ENCODE measurements around the gene SRPK2.

The SRPK2 gene

GRCh38 chr7:105319578-105319977 is 69.1 kb downstream of the SRPK2 start:
- no peak overlapping the region for H3K4me3 ChIP-seq (ENCODE audit: low read length)
- no peak for DNase-seq (ENCODE audit: low read depth)
- no peak for TF ChIP-seq CTCF (conservative IDR thresholded peaks at IDR 0.05; ENCODE audit: low read length)

DNA sequence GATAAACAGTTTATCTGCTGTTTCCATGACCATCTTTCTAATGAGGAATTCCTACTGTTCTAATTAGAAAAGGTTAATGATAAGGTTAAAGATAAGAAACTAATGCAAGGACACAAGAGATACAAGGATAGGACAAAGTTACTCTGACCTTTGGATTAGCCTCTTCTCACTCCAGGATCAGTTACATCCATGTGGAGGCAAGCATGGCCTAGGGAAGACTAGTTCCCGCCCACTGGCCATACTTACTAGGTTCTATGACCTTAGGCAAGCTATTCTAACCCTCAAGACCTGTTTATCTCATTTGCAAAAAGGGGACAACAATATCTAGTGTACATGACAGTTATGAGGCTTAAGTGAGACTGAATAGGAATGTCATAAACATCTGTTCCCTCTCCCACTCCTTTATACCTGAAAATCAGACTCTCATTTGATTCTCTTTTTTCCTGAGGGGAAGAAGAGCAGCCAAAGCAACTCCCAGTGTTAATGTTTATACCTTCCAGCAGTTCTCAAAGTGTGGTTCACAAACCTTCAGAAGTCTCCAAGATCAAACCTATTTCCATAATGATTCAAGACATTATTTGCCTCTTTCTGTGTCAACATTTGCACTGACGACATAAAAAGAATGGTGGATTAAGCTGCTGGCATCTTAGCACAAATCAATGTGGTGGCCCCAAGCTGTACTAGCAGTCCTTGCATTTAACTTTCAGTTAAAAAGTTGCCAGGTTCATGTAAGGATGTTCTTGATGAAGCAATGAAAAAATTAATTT is 72.0 kb downstream of the SRPK2 start:
- no peak for TF ChIP-seq CTCF (conservative IDR thresholded peaks at IDR 0.05; ENCODE audit: low read length)
- no peak for DNase-seq (ENCODE audit: low read depth)
- no peak overlapping the region for H3K4me3 ChIP-seq (ENCODE audit: low read length)

- H3K4me3 ChIP-seq (ENCODE audit: low read length): no peak overlapping the region
- TF ChIP-seq CTCF (conservative IDR thresholded peaks at IDR 0.05; ENCODE audit: low read length): no peak
- no peak for DNase-seq (ENCODE audit: low read depth)
Observed at GRCh38 chr7:105315357-105315756, 73.4 kb downstream of the SRPK2 start.

- DNase-seq (ENCODE audit: low read depth): no peak
- H3K4me3 ChIP-seq (ENCODE audit: low read length): no peak overlapping the region
- TF ChIP-seq CTCF (conservative IDR thresholded peaks at IDR 0.05; ENCODE audit: low read length): no peak
Observed at GRCh38 chr7:105309235-105310169, 79.2 kb downstream of the SRPK2 start.

GRCh38 chr7:105307163-105307672 is 81.5 kb downstream of the SRPK2 start:
- no peak overlapping the region for H3K4me3 ChIP-seq (ENCODE audit: low read length)
- no peak for DNase-seq (ENCODE audit: low read depth)
- no peak for TF ChIP-seq CTCF (conservative IDR thresholded peaks at IDR 0.05; ENCODE audit: low read length)

DNA sequence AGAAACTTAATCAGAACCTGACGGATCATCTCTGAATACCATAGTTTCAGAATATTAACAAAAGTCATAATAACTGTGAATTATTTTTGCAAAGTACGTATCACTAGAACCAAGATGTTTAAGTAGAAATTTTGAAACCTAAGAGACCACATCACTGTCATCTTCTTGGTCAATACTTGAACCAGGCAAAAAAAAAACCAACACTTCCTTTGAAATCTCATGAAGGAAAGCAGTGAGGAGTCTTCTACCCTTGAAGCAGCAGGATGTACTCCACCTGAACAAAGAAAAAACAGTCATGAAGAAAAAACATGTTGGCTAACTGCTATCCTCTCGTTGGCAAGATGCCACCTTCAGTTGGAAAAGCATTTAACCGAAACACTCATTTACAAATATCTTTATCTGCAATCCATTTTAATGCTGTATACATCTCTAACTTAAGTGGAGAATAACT is 82.4 kb downstream of the SRPK2 start:
- DNase-seq (ENCODE audit: low read depth): no peak
- no peak for TF ChIP-seq CTCF (conservative IDR thresholded peaks at IDR 0.05; ENCODE audit: low read length)

More for the DNA sequence above, 82.4 kb downstream of the SRPK2 start:
- no peak overlapping the region for H3K4me3 ChIP-seq (ENCODE audit: low read length)
